DMS79 (cell line): ENCODE results near the gene STIM1.
"Not testable (repeated sequence)": the region's sequence is repeated elsewhere in the genome, so short reads cannot be mapped to it uniquely, and the experiment has no call there.

Experiments
- DNase-seq: peaks from one replicate; lab custom pipeline; 2025; lab: John Stamatoyannopoulos, UW

STIM1 gene

DNA sequence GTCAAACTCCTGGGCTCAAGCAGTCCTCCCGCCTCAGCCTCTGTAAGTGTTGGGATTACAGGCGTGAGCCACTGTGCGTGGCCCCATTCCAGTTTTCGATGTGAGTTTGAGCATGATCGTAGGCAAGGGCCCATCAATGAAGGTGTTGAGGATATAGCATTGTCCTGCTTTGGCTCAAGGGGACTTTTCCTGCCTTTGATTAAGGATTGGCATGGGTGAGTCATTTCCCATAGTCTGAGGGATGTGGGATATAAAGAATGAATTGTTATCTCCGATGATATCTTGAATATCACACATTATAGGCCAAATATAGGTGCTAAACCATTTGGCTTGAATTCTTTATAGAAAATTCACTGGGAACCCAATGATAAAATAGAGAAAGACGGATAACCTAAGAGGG lies 30.4 kb downstream of the STIM1 start:
- DNase-seq, result no peak

DNA sequence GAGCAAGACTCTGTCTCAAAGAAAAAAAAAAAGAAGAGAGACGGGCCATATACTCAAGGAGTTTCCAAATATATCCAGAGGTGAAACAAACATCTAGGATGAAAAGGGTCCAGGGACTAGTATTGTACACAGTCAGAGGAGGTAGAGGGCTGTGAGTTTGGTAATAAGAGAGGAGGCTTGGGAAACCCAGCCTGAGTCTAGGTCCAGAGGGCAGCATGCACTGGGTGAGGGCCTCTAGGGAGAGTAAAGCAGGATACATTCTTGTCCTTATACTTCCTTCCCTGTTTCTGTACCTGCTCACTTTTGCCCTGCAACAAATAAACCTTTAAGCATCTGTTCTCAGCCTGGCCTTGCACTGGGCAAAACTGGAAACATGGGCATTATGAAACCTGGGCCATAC lies 31.5 kb downstream of the STIM1 start:
- DNase-seq, result no peak

DNA sequence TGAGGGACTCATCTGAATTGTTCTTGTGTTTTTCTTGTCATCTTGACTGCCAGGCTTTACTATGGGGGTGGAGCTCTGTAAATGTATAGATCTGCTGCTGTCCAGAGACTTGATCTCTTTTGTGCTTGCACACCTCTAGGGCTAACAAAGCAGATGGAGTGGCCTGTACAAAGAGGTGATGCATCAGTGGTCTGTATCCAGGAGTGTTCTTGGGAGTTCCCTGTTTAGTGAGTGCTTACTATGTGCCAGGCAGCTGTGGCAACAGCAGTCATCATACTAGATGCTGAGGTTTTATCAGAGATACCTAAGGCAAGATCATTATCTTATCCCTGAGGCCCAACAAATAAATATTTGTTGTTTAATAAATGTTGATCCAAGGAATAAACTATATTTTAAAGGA lies 33.4 kb downstream of the STIM1 start:
- no peak for DNase-seq

DNA sequence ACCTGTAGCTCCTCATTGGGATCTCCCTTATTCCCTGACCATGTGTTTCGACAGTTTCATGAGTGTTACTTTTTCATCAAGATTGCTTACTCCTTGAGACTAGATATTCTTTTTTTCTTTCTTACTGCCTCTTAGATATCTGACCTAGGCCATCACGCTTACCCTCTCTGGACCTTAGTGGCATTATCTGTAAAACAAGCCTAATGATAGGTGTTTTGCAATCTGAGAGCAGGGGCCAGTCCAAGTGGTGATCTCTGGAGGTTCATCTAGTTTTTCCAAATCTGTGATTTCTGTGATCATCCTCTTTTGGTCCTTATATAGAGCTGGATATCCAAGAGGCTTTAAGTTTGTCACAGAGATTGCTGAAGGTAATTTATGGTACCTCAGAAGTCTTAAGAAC lies 34.5 kb downstream of the STIM1 start:
- no peak for DNase-seq

DNA sequence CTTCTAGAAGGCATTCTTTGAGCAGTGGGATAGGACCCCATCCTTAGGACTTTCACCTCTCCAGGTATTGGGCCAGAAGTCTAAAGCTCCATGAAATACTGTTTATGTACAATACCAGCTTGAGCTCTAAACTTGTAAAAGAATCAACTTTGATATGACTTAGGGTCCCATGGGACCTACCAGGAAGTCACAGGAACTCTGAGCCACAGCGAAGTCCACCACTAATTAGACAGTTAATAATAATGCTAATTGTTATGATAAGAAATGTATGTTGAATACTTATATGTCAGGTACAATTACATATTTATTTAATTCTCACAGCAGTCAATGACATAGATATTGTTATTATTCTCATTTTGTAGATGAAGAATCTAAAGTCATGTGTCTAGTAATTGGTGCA lies 35.3 kb downstream of the STIM1 start:
- DNase-seq, result no peak

DNA sequence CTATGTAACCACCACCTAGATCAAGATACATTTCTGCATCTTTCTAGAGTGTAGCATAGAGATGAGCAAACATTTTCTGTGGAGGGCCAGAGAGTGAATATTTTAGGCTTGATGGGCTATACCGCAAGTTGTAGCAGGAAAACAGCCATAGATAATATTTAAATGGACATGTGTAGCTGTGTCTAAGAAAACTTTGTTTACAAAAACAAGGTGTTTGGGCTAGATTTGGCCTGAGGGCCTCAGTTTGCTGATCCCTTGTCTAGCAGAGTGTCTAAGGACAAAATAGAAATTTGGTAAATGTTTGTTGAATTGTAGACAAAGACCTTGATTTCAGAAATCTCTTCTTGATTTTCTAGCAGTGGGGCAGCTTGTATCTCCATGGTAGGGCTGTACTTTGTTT lies 36.3 kb downstream of the STIM1 start:
- no peak for DNase-seq

DNA sequence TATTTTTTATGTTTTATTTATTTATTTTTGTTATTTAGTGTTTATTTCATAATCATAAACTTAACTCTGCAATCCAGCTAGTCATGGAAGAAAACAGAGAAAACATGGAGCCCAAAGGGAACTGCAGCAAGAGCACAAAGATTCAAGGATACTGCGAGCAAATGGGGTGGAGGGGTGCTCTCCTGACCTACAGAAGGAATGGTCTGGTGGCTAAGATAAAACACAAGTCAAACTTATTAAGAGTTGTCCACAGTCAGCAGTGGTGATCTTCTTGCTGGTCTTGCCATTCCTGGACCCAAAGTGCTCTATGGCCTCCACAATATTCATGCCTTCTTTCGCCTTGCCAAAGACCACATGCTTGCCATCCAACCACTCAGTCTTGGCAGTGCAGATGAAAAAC lies 36.7 kb downstream of the STIM1 start:
- DNase-seq, result no peak

DNA sequence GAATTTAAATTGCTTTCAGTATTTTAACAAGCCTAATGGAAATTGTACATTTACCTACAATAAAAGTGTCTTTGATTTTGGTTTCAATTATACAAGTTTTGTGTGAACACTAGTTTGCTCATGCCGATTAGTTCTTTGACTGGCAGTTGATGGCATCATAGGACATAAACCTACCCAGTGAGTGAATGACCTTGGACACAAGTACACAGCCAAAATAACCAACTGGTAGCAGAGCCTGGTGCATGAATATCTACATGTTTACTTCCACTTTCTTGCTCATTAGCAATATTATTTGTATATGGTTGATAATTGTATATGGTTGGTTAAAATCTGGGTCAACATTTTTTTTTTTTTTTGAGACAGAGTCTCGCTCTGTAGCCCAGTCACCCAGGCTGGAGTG lies 37.8 kb downstream of the STIM1 start:
- no peak for DNase-seq

DNA sequence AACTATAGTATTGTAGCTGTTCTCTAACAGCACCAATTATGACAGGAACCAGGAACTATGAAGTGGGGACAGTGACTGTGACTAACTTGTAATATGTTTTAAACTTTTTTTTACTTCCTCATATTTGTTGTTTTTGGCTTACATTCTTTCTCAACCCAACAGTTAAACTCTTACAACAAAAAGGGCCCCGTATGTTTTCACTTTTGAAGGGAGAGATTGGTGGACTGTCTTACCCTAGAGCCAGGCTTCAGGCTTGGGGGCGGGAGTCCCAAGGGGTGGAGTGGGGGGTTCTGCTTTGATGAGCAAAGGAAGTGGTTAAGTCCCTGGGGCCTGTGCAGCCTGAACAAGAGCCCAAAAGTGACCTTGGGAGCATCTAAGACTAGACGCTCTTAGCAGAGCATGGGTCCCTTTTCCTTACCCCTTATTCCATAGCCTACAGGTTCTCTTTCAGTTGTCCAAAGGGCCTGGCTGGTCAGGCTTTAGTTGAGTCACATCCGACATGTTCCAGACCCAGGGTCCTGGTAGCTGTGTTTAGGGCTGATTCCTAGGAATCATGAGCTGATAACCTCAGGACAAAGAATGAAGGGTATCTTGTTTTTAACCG lies 38.8 kb downstream of the STIM1 start:
- DNase-seq, result no peak

DNA sequence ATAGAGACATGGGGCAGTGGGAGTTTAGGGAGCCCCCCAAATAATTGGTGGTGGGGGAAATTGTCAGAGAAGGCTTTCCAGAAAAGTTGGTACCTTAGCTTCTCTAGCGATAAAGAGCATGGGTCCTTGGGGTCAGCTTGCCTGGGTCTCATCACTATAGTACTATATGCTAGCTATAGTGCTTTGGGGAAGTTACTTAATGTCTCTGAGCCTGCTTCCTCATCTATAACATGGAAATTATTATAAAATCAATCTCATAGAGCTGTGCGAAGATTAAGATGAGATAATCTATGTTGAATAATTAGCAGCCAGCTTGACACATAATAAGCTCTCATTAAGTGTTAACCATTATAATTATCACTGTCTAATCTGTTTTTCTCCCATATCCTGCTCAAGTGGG lies 41.2 kb downstream of the STIM1 start:
- DNase-seq, result no peak

DNA sequence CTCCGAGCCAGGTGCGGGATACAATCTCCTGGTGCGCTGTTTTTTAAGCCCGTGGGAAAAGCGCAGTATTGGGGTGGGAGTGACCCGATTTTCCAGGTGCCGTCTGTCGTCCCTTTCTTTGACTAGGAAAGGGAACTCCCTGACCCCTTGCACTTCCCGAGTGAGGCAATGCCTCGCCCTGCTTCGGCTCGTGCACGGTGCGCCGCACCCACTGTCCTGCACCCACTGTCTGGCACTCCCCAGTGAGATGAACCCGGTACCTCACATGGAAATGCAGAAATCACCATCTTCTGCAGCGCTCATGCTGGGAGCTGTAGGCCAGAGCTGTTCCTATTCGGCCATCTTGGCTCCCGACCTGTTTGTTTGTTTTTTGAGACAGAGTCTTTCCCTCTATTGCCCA lies 44.8 kb downstream of the STIM1 start:
- DNase-seq, result not testable (repeated sequence)

DNA sequence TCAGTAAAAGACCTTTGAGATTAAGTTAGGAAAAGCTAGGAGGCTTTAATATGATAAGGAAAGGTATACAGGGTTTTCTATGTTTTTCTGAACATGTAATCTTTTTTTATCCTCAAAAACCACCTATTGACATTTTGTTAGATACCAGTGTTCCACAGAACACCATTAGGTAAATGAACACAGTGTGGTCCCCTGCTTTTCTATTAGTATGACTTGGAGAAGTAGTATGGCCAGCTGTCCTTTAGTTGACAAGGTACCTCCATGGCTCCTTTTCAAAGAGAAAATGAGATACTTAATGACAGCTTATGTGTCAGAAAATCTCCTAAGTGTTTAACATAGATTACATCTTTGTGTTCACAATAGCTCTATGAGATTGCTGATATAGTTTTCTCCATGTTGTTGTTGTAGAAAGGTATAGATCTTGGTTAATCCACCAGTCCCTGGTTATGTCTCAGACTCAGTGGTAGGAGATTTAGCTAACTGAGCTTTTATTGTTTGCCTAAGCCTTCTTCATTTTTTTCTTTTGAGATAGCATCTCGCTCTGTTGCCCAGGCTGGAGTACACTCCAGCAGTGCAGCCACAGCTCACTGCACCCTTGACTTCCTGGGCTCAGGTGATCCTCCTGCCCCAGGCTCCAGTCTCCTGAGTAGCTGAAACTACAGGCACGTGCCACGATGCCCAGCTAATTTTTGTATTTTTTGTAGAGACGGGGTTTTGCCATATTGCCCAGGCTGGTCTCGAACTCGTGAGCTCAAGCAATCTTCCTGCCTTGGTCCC lies 46.0 kb downstream of the STIM1 start:
- no peak for DNase-seq

DNA sequence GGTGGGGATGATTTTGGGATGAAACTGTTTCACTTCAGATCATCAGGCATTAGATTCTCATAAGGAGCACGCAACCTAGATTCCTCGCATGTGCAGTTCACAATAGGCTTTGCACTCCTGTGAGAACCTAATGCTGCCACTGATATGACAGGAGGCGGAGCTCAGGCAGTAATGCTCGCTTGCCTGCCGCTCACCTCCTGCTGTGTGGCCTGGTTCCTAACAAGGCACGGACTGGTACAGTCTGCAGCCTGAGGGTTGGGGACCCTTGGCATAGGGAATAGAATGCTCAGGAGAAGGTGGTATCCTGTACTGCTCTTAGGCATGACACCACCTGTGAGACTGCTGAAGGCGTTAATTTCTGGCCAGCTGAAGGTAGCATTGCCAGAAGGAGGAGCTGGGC lies 47.0 kb downstream of the STIM1 start:
- DNase-seq, result no peak

DNA sequence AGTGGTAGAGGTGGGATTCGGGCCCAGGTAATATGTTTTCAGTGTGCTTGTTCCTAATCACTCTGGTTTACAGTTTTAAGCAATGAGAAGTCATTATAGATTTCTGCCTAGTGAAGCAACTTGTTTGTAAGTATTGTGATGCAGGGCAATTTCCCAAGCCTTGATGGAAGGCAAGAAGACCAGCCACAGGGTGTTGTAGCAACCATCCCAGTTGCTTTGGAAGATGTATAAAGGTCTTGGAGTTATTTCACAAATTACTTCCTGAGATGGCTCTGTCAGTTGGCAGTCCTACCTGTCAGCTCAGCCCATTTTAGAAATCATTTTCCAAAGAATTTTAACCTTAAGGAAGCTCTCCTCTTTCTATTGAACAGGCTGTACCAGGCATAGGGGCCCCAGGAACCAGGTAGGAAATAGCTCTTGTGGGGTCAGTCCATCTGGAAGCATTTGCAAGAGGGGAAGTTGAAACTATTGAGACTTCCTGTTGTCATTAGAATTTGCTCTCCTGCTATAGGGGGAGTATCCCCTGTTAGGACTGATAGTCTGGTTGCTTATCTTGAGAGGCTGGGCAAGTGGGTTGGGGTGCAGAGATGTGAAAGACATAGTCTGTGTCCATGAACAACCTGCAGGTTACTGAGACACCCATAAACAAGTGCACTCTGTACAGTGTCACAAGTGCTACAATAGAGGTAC lies 47.9 kb downstream of the STIM1 start:
- DNase-seq, result no peak

DNA sequence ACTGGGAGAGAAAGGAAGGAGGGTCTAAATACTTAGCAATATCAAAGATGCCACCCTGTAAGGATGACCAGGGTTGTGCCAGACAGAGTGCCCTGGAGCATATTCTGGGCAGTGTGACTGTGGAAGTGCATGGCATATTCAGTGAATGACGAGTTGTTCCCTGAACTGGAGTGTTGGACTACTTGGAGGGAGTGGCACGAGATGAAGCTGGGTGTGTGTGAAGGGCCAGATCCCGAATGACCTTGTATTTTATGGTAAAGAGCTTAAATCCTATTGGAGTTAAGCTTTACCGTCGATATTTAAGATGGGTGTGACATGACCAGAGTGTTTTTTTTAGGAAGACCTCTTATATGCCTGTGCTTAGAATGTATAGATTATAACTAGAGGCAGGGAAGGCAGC lies 48.8 kb downstream of the STIM1 start:
- no peak for DNase-seq

DNA sequence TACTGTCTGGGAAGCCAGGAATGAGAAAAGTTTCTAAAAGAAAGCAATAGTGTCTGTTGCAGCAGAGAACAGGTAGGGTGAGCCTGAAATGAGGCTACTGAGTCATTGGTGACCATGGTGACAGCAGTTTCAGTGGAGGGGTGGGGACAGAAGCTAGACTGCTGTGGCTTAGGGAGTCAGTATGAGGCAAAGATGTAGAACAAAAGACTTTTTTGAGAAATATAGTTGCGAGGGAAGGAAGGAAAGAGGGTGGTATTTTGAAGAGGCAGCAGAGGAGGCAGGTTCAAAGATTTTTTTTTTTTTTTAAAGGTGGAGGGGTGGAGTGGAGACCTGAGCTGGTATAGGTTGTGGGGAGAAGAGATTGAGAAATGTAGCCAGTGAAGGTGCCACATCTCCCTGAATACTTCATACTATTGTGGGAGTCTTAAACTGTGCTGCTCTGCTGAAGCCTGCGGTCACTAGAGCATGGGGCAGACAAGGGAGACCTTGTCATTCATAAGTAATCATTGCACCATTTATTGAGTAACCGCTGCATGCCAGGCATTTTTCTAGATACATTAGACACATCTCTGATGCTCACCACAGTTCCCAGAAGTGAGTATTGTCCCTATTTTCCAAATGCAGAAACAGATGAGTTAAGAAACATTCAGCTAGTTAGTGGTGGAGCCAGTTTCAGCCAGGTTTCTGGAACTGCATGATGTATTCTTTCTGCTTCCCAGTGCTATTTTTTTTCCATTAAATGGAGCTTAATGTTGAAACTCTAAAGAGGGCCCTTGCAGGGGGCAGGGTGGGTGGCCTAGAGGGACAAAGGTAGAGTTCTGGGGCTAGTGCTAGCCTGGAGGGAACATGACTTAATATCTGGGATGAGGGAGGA lies 49.9 kb downstream of the STIM1 start:
- no peak for DNase-seq

DNA sequence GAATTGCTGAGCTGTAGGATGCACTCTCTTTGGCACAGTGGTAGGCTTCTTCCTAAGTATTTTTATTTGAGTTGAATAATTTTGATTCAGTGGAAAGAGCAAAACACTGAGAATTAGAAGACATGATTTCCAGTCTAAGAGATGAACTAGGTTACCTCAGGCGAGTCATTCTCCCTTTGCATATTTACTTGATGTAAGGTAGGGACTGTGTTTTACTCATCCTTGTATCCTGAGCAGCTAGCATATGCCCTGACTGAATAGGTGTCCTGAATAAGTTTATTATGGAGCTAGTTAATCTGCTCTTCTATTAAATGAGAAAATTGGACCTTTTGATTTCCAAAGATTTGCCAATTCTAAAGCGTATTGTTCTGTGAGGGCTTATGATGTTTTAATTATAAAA lies 50.7 kb downstream of the STIM1 start:
- no peak for DNase-seq

DNA sequence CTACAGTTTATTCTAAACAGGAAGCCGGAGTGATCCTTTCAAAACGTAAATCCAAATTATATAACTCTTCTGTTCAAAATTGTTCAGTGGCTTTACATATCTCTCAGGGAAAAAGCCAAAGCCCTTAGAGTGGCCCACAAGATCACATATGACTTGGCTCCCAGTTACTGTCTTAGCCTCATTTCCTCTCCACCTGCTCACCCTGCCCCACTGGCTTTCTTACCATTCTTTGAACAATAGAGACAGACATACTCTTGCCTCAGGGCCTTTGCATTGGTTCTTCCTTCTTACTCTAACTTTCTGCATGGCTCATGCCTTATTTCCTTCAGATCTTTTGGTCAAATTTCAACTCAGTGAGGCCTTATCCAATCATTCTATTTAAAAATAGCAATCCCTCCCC lies 52.1 kb downstream of the STIM1 start:
- DNase-seq, result no peak

DNA sequence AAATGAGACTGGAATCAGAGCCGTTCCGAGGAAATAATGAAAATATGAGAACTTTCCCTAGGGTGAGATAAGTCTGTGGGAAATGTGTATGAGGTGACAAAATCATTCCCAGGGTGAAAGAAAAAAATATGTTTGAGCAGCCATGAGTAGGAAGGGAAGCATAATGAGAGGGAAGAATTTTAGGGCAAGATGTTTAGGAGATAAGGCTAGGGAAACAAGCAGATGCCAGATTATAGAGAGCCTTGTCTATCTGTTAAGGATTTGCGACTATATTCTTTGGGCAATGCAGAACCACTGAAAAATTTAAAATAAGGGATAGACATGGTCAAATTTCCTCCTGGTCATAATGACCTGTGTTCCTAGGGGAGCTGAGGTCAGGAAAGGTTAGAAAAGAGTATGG lies 54.4 kb downstream of the STIM1 start:
- no peak for DNase-seq

DNA sequence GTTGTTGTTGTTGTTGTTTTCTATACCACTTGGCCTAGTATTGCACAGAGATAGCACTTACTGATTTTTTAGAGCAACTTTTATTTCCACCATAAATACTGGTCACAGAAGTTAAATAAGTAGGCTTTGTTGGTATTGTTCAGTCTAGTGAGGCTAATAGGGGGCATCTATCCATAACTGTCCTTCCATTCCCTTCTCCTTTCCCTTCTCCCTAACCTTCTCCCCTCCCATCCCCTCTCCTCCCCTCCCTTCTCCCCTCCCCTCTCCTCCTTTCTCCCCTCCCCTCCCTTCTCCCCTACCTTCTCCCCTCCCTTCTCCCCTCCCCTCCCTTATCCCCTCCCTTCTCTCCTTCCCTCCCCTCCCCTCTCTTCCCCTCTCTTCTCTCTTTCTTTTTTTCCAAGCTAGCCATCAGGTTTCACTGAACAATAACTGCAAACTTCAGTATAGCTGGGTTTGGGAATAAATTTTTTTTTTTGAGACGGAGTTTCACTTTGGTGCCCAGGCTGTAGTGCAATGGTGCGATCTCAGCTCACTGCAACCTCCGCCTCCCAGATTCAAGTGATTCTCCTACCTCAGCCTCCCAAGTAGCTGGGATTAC lies 56.5 kb downstream of the STIM1 start:
- DNase-seq, result no peak

DNA sequence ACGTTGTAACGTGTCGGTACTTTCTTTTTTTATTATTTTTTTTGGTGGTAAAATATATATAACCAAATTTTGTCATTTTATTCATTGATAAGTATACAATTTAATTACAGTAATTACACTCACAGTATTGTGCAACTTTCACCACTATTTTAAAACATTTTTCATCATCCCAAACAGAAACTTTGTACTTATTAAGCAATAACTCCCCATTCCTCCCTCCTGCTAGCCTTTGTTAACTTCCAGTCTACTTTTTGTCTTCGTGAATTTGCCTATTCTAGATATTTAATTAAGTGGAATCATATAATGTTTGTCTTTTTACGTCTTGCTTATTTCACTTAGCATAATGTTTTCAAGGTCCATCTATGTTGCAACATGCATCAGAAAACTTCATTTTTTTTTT lies 58.5 kb downstream of the STIM1 start:
- no peak for DNase-seq

DNA sequence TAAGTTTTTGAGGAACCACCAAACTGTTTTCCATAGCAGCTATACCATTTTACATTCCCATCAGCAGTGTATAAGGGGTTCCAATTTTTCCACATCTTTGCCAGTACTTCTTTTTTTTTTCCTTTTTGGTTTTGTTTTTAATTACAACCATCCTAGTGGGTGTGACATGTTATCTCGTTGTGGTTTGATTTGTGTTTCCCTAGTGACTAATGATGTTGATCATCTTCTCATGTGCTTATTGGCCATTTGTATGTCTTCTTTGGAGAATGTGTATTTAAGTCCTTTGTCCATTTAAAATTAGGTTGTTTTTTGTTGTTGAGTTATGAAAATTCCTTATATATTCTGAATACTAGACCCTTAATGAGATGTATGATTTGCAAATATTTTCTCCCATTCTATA lies 59.3 kb downstream of the STIM1 start:
- DNase-seq, result no peak
